ENCODE results near the gene KDELR1.

Gene KDELR1

GRCh38 chr19:48341515-48342413 is 49.6 kb downstream of the KDELR1 start:
- DNase-seq, result no peak

- DNase-seq, result no peak
These were observed 50.4 kb downstream of the KDELR1 start for GRCh38 chr19:48340995-48341394.

GRCh38 chr19:48338802-48339503 is 52.4 kb downstream of the KDELR1 start:
- DNase-seq, result no peak

- DNase-seq, result no peak
These were observed 53.0 kb downstream of the KDELR1 start for GRCh38 chr19:48338253-48338755.

GRCh38 chr19:48333467-48334384 is 57.6 kb downstream of the KDELR1 start:
- peak; percentile 36 for DNase-seq

GRCh38 chr19:48332662-48333466 is 58.5 kb downstream of the KDELR1 start:
- peak; percentile 97 for DNase-seq
